Measurements from ENCODE around the gene MNAT1. TPM values are rescaled to one million over a fixed set of nuclear protein-coding genes. Genes with fewer than 3 reads are reported as not detected.

Gene MNAT1
- total RNA-seq, 1 donor from 2014 or later = 28.5 TPM

- Histone ChIP-seq H3K27ac (replicated peaks) (peak within 1 kb of the TSS; percentile 90), H3K27me3 (ENCODE audit: low read depth) (no peaks in the 10 kb centered on the region), H3K9me3 (replicated peaks) (no peaks in the 10 kb centered on the region), H3K4me1 (peaks cover 55% of the 10 kb centered on the region), H3K36me3 (peaks cover 10% of the 10 kb centered on the region), H3K4me3 (peak within 1 kb of the TSS; percentile 79)
- peak; percentile 92 for DNase-seq
- intact Hi-C loops (cut with micrococcal nuclease) = no loop called here
- TF ChIP-seq CTCF (IDR thresholded peaks at IDR 0.05; ENCODE audit: borderline replicate concordance) = no peak
These were observed 246.5 kb downstream of the MNAT1 start, which contains the start of the genes SLC38A6 and TRMT5 for GRCh38 chr14:60980811-60981632. Gene SLC38A6, plus strand, starts transcription at chr14:60981245. Its CDS starts 33 bp downstream, at chr14:60981278. Gene TRMT5, minus strand, starts transcription at chr14:60981079. Its CDS starts 106 bp downstream, at chr14:60980973.

GRCh38 chr14:60981633-60982455, 247.3 kb downstream of the MNAT1 start:
- peaks cover 16% of the 10 kb centered on the region for H3K36me3 ChIP-seq
- H3K27ac ChIP-seq (replicated peaks) = peak overlapping the region; percentile 90
- peak overlapping the region; percentile 79 for H3K4me3 ChIP-seq
- peaks cover 55% of the 10 kb centered on the region for H3K4me1 ChIP-seq
- no peaks in the 10 kb centered on the region for H3K27me3 ChIP-seq (ENCODE audit: low read depth)
- intact Hi-C loops (cut with micrococcal nuclease) = no loop called here
- no peak for DNase-seq
- no peak for TF ChIP-seq CTCF (IDR thresholded peaks at IDR 0.05; ENCODE audit: borderline replicate concordance)
- no peaks in the 10 kb centered on the region for H3K9me3 ChIP-seq (replicated peaks)

- Histone ChIP-seq H3K4me3 (no peak overlapping the region), H3K27ac (replicated peaks) (no peak overlapping the region), H3K36me3 (peaks cover 26% of the 10 kb centered on the region), H3K4me1 (peaks cover 38% of the 10 kb centered on the region), H3K27me3 (ENCODE audit: low read depth) (no peaks in the 10 kb centered on the region), H3K9me3 (replicated peaks) (no peaks in the 10 kb centered on the region)
- no peak for TF ChIP-seq CTCF (IDR thresholded peaks at IDR 0.05; ENCODE audit: borderline replicate concordance)
- intact Hi-C loops (cut with micrococcal nuclease) = no loop called here
- DNase-seq = no peak
These were observed 249.6 kb downstream of the MNAT1 start for GRCh38 chr14:60984196-60984595.

- H3K36me3 ChIP-seq = peaks cover 48% of the 10 kb centered on the region
- intact Hi-C loops (cut with micrococcal nuclease) = no loop called here
- H3K9me3 ChIP-seq (replicated peaks) = no peaks in the 10 kb centered on the region
- DNase-seq = no peak
- no peak overlapping the region for H3K4me3 ChIP-seq
- H3K4me1 ChIP-seq = peaks cover 15% of the 10 kb centered on the region
- no peak overlapping the region for H3K27ac ChIP-seq (replicated peaks)
- no peaks in the 10 kb centered on the region for H3K27me3 ChIP-seq (ENCODE audit: low read depth)
- TF ChIP-seq CTCF (IDR thresholded peaks at IDR 0.05; ENCODE audit: borderline replicate concordance) = no peak
These were observed 251.9 kb downstream of the MNAT1 start for GRCh38 chr14:60986500-60986899.

- intact Hi-C loops (cut with micrococcal nuclease) = no loop called here
- no peak overlapping the region for H3K27ac ChIP-seq (replicated peaks)
These were observed 255.0 kb downstream of the MNAT1 start for GRCh38 chr14:60989599-60989998.

More at GRCh38 chr14:60989599-60989998, 255.0 kb downstream of the MNAT1 start:
- DNase-seq = no peak
- Histone ChIP-seq H3K27me3 (ENCODE audit: low read depth) (no peaks in the 10 kb centered on the region), H3K36me3 (peaks cover 72% of the 10 kb centered on the region), H3K4me1 (no peaks in the 10 kb centered on the region), H3K9me3 (replicated peaks) (no peaks in the 10 kb centered on the region), H3K4me3 (no peak overlapping the region)
- TF ChIP-seq CTCF (IDR thresholded peaks at IDR 0.05; ENCODE audit: borderline replicate concordance) = no peak
